Endothelial cell (in vitro differentiated cells): ENCODE measurements around the gene RAB3GAP1. TPM values are rescaled to one million over a fixed set of nuclear protein-coding genes. Genes with fewer than 3 reads are reported as not detected.
A peak's percentile ranks its signal among the peaks of the same experiment; 100 is the strongest.

Source experiments
- DNase-seq: peaks from one replicate; pipeline ENCODE4 v3.0.0; 2021; ENCODE audit warnings: low spot score
- H3K27ac Mint-ChIP-seq: one replicate; pipeline ENCODE4 v1.8.0; 2021; ENCODE audit warnings: mixed read lengths, inconsistent platforms; ENCODE audit not compliant: unreplicated experiment
- H3K27me3 Mint-ChIP-seq: one replicate; pipeline ENCODE4 v1.8.0; 2021; ENCODE audit warnings: mild to moderate bottlenecking, moderate library complexity, mixed read lengths, inconsistent platforms; ENCODE audit not compliant: unreplicated experiment
- H3K36me3 Mint-ChIP-seq: one replicate; pipeline ENCODE4 v1.8.0; 2021; ENCODE audit warnings: mild to moderate bottlenecking, low read depth, mixed read lengths, inconsistent platforms; ENCODE audit not compliant: unreplicated experiment
- H3K4me1 Mint-ChIP-seq: one replicate; pipeline ENCODE4 v1.8.0; 2021; ENCODE audit warnings: mild to moderate bottlenecking, mixed read lengths, inconsistent platforms; ENCODE audit not compliant: unreplicated experiment
- H3K4me3 Mint-ChIP-seq: one replicate; pipeline ENCODE4 v1.8.0; 2021; ENCODE audit warnings: mild to moderate bottlenecking, mixed read lengths, inconsistent platforms; ENCODE audit not compliant: unreplicated experiment
- H3K9me3 Mint-ChIP-seq: one replicate; pipeline ENCODE4 v1.8.0; 2021; ENCODE audit warnings: mixed read lengths, inconsistent platforms; ENCODE audit not compliant: unreplicated experiment
- total RNA-seq: library from RNA; stranded (reverse); fragmentation: NEBNext Ultra II Directional; extraction: Animal tissue kit (Norgen Biotek cat#: 25700); gene quantifications from one replicate; pipeline ENCODE4 v1.2.1, GENCODE V29; 2021; ENCODE audit not compliant: unreplicated experiment
- TF ChIP-seq, protein P1 (sequence below): fragments of 200-600 bp; sonication (generic); IDR thresholded peaks from one replicate; pipeline ENCODE4 v1.5.0; 2021; ENCODE audit warnings: antibody characterized with exemption; ENCODE audit not compliant: unreplicated experiment

Gene RAB3GAP1
- total RNA-seq, 1 donor from 2014 or later: 28.0 TPM

DNA sequence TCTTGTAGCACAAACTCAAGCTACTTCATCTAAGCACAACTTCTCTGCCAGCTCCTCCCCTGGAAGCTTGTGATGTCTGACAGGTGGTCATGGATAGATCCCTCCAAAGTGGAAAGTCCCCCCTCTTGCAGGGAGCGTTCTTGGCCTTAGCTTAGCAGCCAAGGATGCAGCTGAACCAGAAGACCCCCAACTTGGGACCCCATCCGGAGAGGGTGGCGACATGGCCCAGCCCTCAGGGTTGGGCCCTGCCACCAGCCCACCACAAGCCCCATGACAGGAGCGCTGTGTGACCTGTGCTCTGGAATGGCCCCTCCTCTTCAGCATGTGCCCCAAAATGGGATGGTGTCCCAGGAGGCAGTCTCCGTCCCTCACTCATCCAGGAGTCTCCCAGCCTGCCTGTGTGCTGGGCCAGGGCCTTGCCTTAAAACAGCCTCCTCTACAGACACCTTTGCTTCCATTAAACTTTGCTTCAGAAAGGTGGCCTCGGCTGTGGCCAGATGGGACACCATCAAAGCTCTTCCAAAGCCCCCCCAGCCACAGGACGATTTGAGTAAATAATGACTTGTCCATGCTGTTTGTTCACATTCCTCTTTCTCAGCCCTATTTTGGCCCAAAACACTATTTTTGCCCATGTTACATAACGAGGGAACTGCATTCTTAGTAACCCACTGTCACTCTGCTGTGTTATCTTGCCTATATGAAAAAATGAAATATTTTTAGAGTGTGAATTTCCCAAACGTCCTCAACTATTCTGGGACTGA, 122.1 kb downstream of the RAB3GAP1 start:
- Mint-ChIP-seq H3K27me3 (peaks cover 4% of the 10 kb centered on the region), H3K27ac (no peak overlapping the region), H3K9me3 (peaks cover 8% of the 10 kb centered on the region), H3K4me3 (peak overlapping the region; percentile 5), H3K36me3 (peaks cover 57% of the 10 kb centered on the region), H3K4me1 (no peaks in the 10 kb centered on the region)
- TF ChIP-seq, protein P1, sequence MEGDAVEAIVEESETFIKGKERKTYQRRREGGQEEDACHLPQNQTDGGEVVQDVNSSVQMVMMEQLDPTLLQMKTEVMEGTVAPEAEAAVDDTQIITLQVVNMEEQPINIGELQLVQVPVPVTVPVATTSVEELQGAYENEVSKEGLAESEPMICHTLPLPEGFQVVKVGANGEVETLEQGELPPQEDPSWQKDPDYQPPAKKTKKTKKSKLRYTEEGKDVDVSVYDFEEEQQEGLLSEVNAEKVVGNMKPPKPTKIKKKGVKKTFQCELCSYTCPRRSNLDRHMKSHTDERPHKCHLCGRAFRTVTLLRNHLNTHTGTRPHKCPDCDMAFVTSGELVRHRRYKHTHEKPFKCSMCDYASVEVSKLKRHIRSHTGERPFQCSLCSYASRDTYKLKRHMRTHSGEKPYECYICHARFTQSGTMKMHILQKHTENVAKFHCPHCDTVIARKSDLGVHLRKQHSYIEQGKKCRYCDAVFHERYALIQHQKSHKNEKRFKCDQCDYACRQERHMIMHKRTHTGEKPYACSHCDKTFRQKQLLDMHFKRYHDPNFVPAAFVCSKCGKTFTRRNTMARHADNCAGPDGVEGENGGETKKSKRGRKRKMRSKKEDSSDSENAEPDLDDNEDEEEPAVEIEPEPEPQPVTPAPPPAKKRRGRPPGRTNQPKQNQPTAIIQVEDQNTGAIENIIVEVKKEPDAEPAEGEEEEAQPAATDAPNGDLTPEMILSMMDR: no peak
- DNase-seq: no peak

DNA sequence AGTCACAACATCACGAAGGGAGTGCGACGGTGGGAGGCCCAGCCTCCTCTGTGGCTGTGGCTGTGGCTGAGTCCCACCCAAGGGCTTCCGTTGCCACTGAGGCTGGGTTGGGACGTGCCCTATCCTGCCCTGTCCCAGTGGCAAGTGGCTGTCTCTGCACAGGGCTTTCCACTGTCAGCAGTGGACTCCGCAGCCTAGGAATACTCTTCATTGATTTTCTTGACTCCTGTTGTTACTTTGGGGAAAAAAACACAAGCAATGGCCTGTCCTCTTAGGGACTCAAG, 122.7 kb downstream of the RAB3GAP1 start:
- no peaks in the 10 kb centered on the region for H3K4me1 Mint-ChIP-seq
- no peak for DNase-seq
- H3K27me3 Mint-ChIP-seq: peaks cover 4% of the 10 kb centered on the region
- H3K9me3 Mint-ChIP-seq: peaks cover 8% of the 10 kb centered on the region
- TF ChIP-seq, protein P1: no peak
- no peak overlapping the region for H3K27ac Mint-ChIP-seq
- no peak overlapping the region for H3K4me3 Mint-ChIP-seq
- H3K36me3 Mint-ChIP-seq: peaks cover 53% of the 10 kb centered on the region

DNA sequence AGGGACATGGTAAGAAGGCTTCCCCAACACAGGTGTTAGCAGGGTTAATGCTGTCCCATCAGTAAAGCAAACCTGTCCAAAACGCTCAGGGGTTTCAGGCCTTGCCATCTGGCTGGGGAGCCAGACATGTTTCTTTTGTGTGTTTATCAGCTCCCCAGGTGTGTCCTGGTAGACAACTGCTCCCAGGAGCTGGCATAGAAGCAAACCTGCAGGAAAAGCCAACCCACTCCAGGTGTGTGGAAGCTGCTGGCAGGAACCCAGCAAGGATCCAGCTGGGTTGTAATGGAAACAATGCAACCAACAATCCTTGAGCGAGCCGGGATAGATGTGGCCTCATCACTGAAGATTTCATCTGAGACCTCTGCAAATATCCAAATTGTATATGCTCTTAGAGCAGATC, 123.1 kb downstream of the RAB3GAP1 start:
- Mint-ChIP-seq H3K27me3 (peaks cover 4% of the 10 kb centered on the region), H3K36me3 (peaks cover 50% of the 10 kb centered on the region), H3K9me3 (peaks cover 8% of the 10 kb centered on the region), H3K4me3 (no peak overlapping the region), H3K4me1 (no peaks in the 10 kb centered on the region), H3K27ac (no peak overlapping the region)
- no peak for DNase-seq
- TF ChIP-seq, protein P1: no peak

DNA sequence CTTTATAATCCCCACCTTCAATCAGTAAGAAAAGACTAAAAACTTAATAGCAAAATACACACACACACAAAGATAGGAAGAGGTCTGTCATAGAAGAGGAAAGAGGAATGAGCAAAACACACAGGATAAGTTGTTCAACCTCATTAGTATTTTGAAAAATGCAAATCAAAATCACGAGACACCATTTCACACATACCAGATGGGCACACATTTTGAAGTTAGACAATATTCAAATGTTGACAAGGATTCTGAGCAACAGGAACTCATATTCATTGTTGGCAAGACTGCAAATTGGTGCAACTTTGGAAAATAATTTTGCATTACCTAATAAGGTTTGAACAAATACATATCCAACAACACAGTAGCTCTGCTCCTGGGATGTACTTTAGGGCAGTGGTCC, 127.6 kb downstream of the RAB3GAP1 start:
- H3K4me1 Mint-ChIP-seq: peaks cover 19% of the 10 kb centered on the region
- peaks cover 21% of the 10 kb centered on the region for H3K36me3 Mint-ChIP-seq
- TF ChIP-seq, protein P1: no peak
- DNase-seq: no peak
- no peak overlapping the region for H3K4me3 Mint-ChIP-seq
- H3K27me3 Mint-ChIP-seq: peaks cover 5% of the 10 kb centered on the region
- H3K27ac Mint-ChIP-seq: no peak overlapping the region
- H3K9me3 Mint-ChIP-seq: peaks cover 8% of the 10 kb centered on the region

DNA sequence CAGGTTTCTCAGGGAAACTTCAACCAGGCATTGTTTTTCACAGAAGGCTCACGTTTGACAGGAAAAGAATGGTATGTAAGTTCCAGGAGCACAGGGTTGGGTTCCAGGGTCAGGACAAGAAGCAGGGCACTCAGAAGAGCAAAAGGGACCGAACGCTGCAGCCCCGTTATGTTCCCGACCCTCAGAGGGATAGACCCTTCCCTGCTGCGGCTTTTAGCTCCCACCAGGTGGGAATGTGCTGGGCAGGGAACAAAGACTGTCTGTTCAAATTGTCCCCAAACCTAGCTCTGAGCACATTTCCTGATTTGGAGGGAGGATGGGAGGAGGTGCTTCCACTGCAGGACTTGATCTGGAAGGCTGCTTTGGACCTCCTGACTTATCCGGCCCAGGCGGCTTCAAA, 130.1 kb downstream of the RAB3GAP1 start:
- TF ChIP-seq, protein P1: no peak
- Mint-ChIP-seq H3K4me3 (no peak overlapping the region), H3K36me3 (peaks cover 4% of the 10 kb centered on the region), H3K4me1 (peaks cover 19% of the 10 kb centered on the region), H3K27ac (peak overlapping the region; percentile 89), H3K9me3 (peaks cover under 1% of the 10 kb centered on the region), H3K27me3 (peaks cover 2% of the 10 kb centered on the region)
- no peak for DNase-seq
